PC-3 (cell line): Measurements from ENCODE around the gene MRPL49. TPM values are rescaled to one million over a fixed set of nuclear protein-coding genes. Genes with fewer than 3 reads are reported as not detected.

Experiments used
- ATAC-seq: fragments of 200-7000 bp; cut with Tn5 transposase; 2 replicates; pipeline ENCODE4 v1.9.1; 2020; ENCODE audit warnings: mild to moderate bottlenecking, moderate library complexity
- BruUV-seq: library from RNA; stranded (reverse); fragments of 400-500 nt; replicated peaks from 2 replicates; lab custom pipeline; 2021; lab: Mats Ljungman, UMichigan
- CTCF ChIA-PET: fragments of 300-600 bp; sonication (Branson Sonifier 250); formaldehyde crosslinking; loops from one replicate; lab custom pipeline; 2022; ENCODE audit warnings: antibody characterized with exemption; lab: Charles Lee
- POLR2A ChIA-PET: fragments of 300-600 bp; sonication (Branson Sonifier 250); formaldehyde crosslinking; loops from one replicate; lab custom pipeline; 2022; ENCODE audit warnings: antibody characterized with exemption; ENCODE audit not compliant: unreplicated experiment; lab: Charles Lee
- DNase-seq: peaks from one replicate; pipeline ENCODE4 v3.0.0-alpha.2; 2015
- H2AFZ ChIP-seq: fragments of 300-600 bp; sonication (generic); 2 replicates; pipeline ENCODE4 v1.6.0; 2016; ENCODE audit warnings: antibody characterized with exemption, low read length
- H3F3A ChIP-seq: fragments of 300-600 bp; sonication (generic); one replicate; pipeline ENCODE4 v1.6.0; 2017; ENCODE audit warnings: antibody characterized with exemption, low read length, control low read depth, mild to moderate bottlenecking; ENCODE audit not compliant: unreplicated experiment
- H3K27ac ChIP-seq: fragments of 300-600 bp; sonication (generic); 2 replicates; pipeline ENCODE4 v1.5.1; 2016; ENCODE audit warnings: mild to moderate bottlenecking, low read length
- H3K27me3 ChIP-seq: fragments of 300-600 bp; sonication (generic); 2 replicates; pipeline ENCODE4 v1.6.1; 2016; ENCODE audit warnings: low read length, mixed read lengths
- H3K36me3 ChIP-seq: fragments of 300-600 bp; sonication (generic); 2 replicates; pipeline ENCODE4 v1.6.1; 2016; ENCODE audit warnings: low read depth, mixed run types, low read length, mixed read lengths
- H3K4me1 ChIP-seq: fragments of 300-600 bp; sonication (generic); 2 replicates; pipeline ENCODE4 v1.5.1; 2016; ENCODE audit warnings: low read length; ENCODE audit not compliant: insufficient read depth
- H3K4me2 ChIP-seq: fragments of 300-600 bp; sonication (generic); 2 replicates; pipeline ENCODE4 v1.6.0; 2016; ENCODE audit warnings: low read length
- H3K4me3 ChIP-seq: fragments of 300-600 bp; sonication (generic); 2 replicates; pipeline ENCODE4 v1.5.1; 2016; ENCODE audit warnings: mild to moderate bottlenecking, low read length, mixed read lengths
- H3K79me2 ChIP-seq: fragments of 300-600 bp; sonication (generic); 2 replicates; pipeline ENCODE4 v1.6.1; 2017; ENCODE audit warnings: low read length, mixed read lengths
- H3K9ac ChIP-seq: fragments of 300-600 bp; sonication (generic); 2 replicates; pipeline ENCODE4 v1.6.0; 2016; ENCODE audit warnings: mild to moderate bottlenecking, low read length
- H3K9me2 ChIP-seq: fragments of 300-600 bp; sonication (generic); replicated peaks from 2 replicates; pipeline ENCODE4 v1.6.1; 2016; ENCODE audit warnings: mixed run types, low read length, mixed read lengths
- H3K9me3 ChIP-seq: fragments of 300-600 bp; sonication (generic); 2 replicates; pipeline ENCODE4 v1.6.1; 2016; ENCODE audit warnings: low read length, mixed read lengths
- H4K20me1 ChIP-seq: fragments of 300-600 bp; sonication (generic); 2 replicates; pipeline ENCODE4 v1.6.1; 2016; ENCODE audit warnings: low read length, mixed read lengths
- EZH2 ChIP-seq: fragments of 300-600 bp; sonication (generic); IDR thresholded peaks from one replicate; pipeline ENCODE4 v1.6.1; 2017; ENCODE audit warnings: antibody characterized with exemption, mild to moderate bottlenecking, low read length; ENCODE audit not compliant: unreplicated experiment
- EZH2phosphoT487 ChIP-seq: fragments of 300-600 bp; sonication (generic); IDR thresholded peaks from 2 replicates; pipeline ENCODE4 v1.6.1; 2018; ENCODE audit warnings: mild to moderate bottlenecking, antibody characterized with exemption, low read length, borderline replicate concordance
- intact Hi-C: fragments of 100-400 bp; cut with micrococcal nuclease; formaldehyde crosslinking; loops from 2 replicates; pipeline ENCODE4 v1.9.0; 2023
- total RNA-seq: library from RNA; depleted of rRNA; stranded (reverse); fragments of >200 nt; gene quantifications from 2 replicates; pipeline ENCODE4 v1.2.3, GENCODE V29; 2014
- TF ChIP-seq, protein P1 (sequence below): fragments of 300-600 bp; sonication (generic); conservative IDR thresholded peaks from 2 replicates; pipeline ENCODE4 v1.5.1; 2017; ENCODE audit warnings: antibody characterized with exemption, low read depth, mild to moderate bottlenecking, low read length

Gene MRPL49
- total RNA-seq, 1 experiment from 2014 or later = 163 TPM

DNA sequence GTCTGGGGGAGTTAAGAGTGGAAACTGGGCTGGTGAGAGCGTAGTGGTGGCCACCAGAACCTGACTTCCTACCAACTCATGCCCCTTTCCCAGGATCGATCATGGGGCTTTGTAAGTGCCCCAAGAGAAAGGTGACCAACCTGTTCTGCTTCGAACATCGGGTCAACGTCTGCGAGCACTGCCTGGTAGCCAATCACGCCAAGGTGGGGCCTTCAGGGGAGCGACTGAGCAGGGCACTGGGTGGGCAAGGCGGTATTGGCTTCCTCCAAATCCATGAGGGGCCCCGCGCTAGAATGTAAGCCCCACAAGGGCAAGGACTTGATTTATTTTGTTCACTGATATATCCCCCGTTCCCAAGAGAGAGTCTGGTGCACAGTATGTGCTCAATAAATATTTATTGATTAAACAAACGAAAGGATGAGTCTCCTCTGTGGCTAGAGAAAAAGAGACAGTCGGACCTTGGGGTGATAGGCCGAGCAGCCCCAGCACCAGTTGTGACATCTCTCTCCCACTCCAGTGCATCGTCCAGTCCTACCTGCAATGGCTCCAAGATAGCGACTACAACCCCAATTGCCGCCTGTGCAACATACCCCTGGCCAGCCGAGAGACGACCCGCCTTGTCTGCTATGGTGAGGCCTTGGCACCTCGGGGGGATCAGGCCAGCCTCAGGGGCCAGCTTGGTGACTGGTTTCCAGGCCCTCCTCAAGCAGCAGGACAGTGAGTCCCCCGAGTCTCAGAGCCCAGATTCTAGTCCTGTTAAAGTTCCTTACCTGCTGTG, 37.3 kb upstream of the MRPL49 start:
- ATAC-seq = peak; percentile 15

DNA sequence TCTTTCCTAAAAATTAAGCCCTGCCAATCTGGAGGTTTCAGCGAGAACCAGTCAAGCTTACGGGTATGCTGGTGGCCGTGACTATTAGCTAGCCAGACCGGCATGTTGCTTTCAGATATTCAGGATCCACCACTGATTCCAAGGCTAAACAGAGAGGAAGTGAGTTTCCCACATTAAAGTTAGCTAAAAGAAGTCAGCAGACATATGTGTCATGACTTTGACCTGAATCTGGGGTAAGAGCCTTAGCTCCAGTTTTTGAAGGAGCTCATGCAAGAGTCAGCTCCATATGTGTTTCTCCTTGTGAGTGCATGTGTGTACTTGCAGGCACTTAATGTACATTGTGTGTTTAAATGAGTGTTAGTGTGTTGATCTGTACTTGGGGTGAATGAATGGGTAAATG, 36.7 kb upstream of the MRPL49 start:
- no peaks in the 10 kb centered on the region for H3K9me2 ChIP-seq
- no peaks in the 10 kb centered on the region for H4K20me1 ChIP-seq
- intact Hi-C loops = loop anchor here (2.0 kb wide), 2 partner anchors 43 to 169 kb away; partner anchors contain the start of gene ATG2A
- H3K4me1 ChIP-seq = peaks cover 21% of the 10 kb centered on the region
- peaks cover 25% of the 10 kb centered on the region for H3K36me3 ChIP-seq
- H3F3A ChIP-seq = no peaks in the 10 kb centered on the region
- no peak overlapping the region for H3K9ac ChIP-seq
- no peak overlapping the region for H2AFZ ChIP-seq
- no peaks in the 10 kb centered on the region for H3K27me3 ChIP-seq
- H3K4me3 ChIP-seq = peak overlapping the region; percentile 89; the same call in 1 of the 2 replicates
- H3K9me3 ChIP-seq = no peaks in the 10 kb centered on the region
- ChIA-PET POLR2A (interaction anchor here (0.5 kb wide), 1 partner anchor 225 kb away, joined by 9 read pairs; no protein-coding TSS in a partner anchor), CTCF (no interaction called here)
- H3K4me2 ChIP-seq = peak overlapping the region; percentile 91
- DNase-seq (no peak), ATAC-seq (no peak)
- no peak overlapping the region for H3K27ac ChIP-seq
- no TSS peak for BruUV-seq
- H3K79me2 ChIP-seq = peaks cover 52% of the 10 kb centered on the region
- no peak for TF ChIP-seq EZH2phosphoT487
- no peak for TF ChIP-seq EZH2
- TF ChIP-seq, protein P1, sequence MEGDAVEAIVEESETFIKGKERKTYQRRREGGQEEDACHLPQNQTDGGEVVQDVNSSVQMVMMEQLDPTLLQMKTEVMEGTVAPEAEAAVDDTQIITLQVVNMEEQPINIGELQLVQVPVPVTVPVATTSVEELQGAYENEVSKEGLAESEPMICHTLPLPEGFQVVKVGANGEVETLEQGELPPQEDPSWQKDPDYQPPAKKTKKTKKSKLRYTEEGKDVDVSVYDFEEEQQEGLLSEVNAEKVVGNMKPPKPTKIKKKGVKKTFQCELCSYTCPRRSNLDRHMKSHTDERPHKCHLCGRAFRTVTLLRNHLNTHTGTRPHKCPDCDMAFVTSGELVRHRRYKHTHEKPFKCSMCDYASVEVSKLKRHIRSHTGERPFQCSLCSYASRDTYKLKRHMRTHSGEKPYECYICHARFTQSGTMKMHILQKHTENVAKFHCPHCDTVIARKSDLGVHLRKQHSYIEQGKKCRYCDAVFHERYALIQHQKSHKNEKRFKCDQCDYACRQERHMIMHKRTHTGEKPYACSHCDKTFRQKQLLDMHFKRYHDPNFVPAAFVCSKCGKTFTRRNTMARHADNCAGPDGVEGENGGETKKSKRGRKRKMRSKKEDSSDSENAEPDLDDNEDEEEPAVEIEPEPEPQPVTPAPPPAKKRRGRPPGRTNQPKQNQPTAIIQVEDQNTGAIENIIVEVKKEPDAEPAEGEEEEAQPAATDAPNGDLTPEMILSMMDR = no peak

More for the DNA sequence above, 37.3 kb upstream of the MRPL49 start:
- H3K9me3 ChIP-seq = no peaks in the 10 kb centered on the region
- POLR2A ChIA-PET = interaction anchor here (0.5 kb wide), 1 partner anchor 224 kb away, joined by 9 read pairs; no protein-coding TSS in a partner anchor
- H4K20me1 ChIP-seq = no peaks in the 10 kb centered on the region
- H3K4me1 ChIP-seq = peaks cover 21% of the 10 kb centered on the region
- no peaks in the 10 kb centered on the region for H3F3A ChIP-seq
- DNase-seq = no peak
- H3K27ac ChIP-seq = peak overlapping the region; percentile 63
- BruUV-seq = TSS peak; percentile 64
- TF ChIP-seq, protein P1 = no peak
- TF ChIP-seq EZH2 = no peak
- TF ChIP-seq EZH2phosphoT487 = no peak
- peak overlapping the region; percentile 91 for H3K4me2 ChIP-seq
- H3K9ac ChIP-seq = peak overlapping the region; percentile 96
- H3K36me3 ChIP-seq = peaks cover 30% of the 10 kb centered on the region
- H3K9me2 ChIP-seq = no peaks in the 10 kb centered on the region
- intact Hi-C loops = loop anchor here (2.0 kb wide), 2 partner anchors 42 to 168 kb away; partner anchors contain the start of gene ATG2A
- H3K79me2 ChIP-seq = peaks cover 57% of the 10 kb centered on the region
- H2AFZ ChIP-seq = peak overlapping the region; percentile 82
- no peaks in the 10 kb centered on the region for H3K27me3 ChIP-seq
- peak overlapping the region; percentile 89 for H3K4me3 ChIP-seq
- CTCF ChIA-PET = no interaction called here

DNA sequence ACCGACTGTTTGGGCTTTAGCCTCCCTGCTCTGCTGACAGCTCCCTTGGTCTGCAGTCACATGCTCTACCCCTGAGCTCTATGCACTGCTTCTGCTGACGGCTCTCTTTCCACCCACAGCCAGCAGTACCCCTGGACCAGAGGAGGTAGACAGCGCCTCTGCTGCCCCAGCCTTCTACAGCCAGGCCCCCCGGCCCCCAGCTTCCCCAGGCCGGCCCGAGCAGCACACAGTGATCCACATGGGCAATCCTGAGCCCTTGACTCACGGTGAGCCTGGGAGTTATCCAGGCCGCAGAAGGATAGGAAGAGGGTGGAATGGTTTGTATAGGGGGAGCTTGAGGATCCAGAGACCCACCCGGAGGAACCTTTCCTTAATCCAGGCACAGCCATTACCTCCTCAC, 35.3 kb upstream of the MRPL49 start:
- H3K4me2 ChIP-seq = no peak overlapping the region
- ATAC-seq (no peak), DNase-seq (no peak)
- peaks cover 18% of the 10 kb centered on the region for H3K36me3 ChIP-seq
- H3K79me2 ChIP-seq = peaks cover 39% of the 10 kb centered on the region
- BruUV-seq = no TSS peak
- H2AFZ ChIP-seq = no peak overlapping the region
- TF ChIP-seq, protein P1 = no peak
- TF ChIP-seq EZH2phosphoT487 (no peak), EZH2 (no peak)
- H4K20me1 ChIP-seq = no peaks in the 10 kb centered on the region
- no peaks in the 10 kb centered on the region for H3F3A ChIP-seq
- H3K4me3 ChIP-seq = no peak overlapping the region
- no peaks in the 10 kb centered on the region for H3K9me2 ChIP-seq
- no peaks in the 10 kb centered on the region for H3K9me3 ChIP-seq
- ChIA-PET POLR2A (no interaction called here), CTCF (no interaction called here)
- no peak overlapping the region for H3K9ac ChIP-seq
- intact Hi-C loops = no loop called here
- H3K27me3 ChIP-seq = no peaks in the 10 kb centered on the region
- H3K27ac ChIP-seq = no peak overlapping the region
- H3K4me1 ChIP-seq = peaks cover 20% of the 10 kb centered on the region
